GM23338 (cell line): ENCODE measurements around the gene NR4A2.

Experiments used
- CREB1 ChIP-seq: fragments of 250-450 bp; sonication (Bioruptor Pico); IDR thresholded peaks from 2 replicates; pipeline ENCODE4 v1.5.0; 2020; ENCODE audit warnings: low read depth, mild to moderate bottlenecking, moderate library complexity
- CTCF ChIP-seq, 2 experiments: fragments of 200-600 bp in 1 of 2; sonication (generic) in 1 of 2; conservative IDR thresholded peaks; 2 replicates each; pipeline versions ENCODE4 v1.5.1 to v1.6.1; 2016 to 2017; ENCODE audit warnings: antibody characterized with exemption in 2 of 2, low read depth in 2 of 2, mild to moderate bottlenecking in 2 of 2, moderate library complexity in 1 of 2
- ETS1 ChIP-seq: IDR thresholded peaks from 2 replicates; pipeline ENCODE4 v1.6.1; 2016; ENCODE audit warnings: antibody characterized with exemption
- EZH2 ChIP-seq: fragments of 200-600 bp; sonication (generic); IDR thresholded peaks from one replicate; pipeline ENCODE4 v1.8.0; 2017; ENCODE audit warnings: antibody characterized with exemption, mild to moderate bottlenecking, low read depth; ENCODE audit not compliant: unreplicated experiment
- EZH2phosphoT487 ChIP-seq: fragments of 200-600 bp; sonication (generic); IDR thresholded peaks from one replicate; pipeline ENCODE4 v1.8.1; 2018; ENCODE audit warnings: antibody characterized with exemption; ENCODE audit not compliant: unreplicated experiment
- JUNB ChIP-seq: IDR thresholded peaks from one replicate; pipeline ENCODE4 v1.6.1; 2016; ENCODE audit warnings: antibody characterized with exemption; ENCODE audit not compliant: unreplicated experiment
- POLR2AphosphoS5 ChIP-seq: IDR thresholded peaks from 2 replicates; pipeline ENCODE4 v1.6.1; 2016; ENCODE audit warnings: antibody characterized with exemption, low read depth
- STAT1 ChIP-seq: IDR thresholded peaks from one replicate; pipeline ENCODE4 v1.6.1; 2016; ENCODE audit warnings: antibody characterized with exemption; ENCODE audit not compliant: unreplicated experiment
- ZNF114 ChIP-seq: fragments of 250-450 bp; sonication (Bioruptor Pico); IDR thresholded peaks from 2 replicates; pipeline ENCODE4 v1.5.0; 2020; ENCODE audit warnings: mild to moderate bottlenecking, moderate library complexity
- TF ChIP-seq, protein P1 (sequence below): IDR thresholded peaks from one replicate; pipeline ENCODE4 v1.6.1; 2018; ENCODE audit warnings: antibody characterized with exemption; ENCODE audit not compliant: unreplicated experiment

DNA sequence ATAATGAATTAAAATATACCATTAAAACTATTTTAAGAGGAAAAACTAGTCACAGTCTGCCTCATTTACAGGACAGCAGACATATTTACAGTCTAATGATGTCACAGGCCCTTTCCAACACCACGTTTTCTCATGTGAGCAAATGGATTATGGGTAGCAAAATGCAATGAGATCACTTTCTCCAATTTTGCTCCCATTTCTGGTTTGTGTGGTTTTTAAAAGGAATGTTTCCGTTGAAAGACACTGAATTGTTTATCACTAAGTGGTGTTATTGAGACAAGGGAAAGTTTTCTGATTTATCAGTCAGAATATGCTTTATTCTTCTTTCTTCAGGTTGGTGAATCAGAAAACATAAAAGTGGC is 11.4 kb upstream of the NR4A2 start:
- TF ChIP-seq POLR2AphosphoS5 (no peak), CTCF (conservative IDR thresholded peaks at IDR 0.05; ENCODE audit: low read depth in 2 of 2) (no peak), STAT1 (no peak), EZH2phosphoT487 (no peak), CREB1 (CRISPR knock-in tag) (no peak), EZH2 (no peak), JUNB (no peak), ETS1 (no peak), ZNF114 (CRISPR knock-in tag) (no peak)
- TF ChIP-seq, protein P1, sequence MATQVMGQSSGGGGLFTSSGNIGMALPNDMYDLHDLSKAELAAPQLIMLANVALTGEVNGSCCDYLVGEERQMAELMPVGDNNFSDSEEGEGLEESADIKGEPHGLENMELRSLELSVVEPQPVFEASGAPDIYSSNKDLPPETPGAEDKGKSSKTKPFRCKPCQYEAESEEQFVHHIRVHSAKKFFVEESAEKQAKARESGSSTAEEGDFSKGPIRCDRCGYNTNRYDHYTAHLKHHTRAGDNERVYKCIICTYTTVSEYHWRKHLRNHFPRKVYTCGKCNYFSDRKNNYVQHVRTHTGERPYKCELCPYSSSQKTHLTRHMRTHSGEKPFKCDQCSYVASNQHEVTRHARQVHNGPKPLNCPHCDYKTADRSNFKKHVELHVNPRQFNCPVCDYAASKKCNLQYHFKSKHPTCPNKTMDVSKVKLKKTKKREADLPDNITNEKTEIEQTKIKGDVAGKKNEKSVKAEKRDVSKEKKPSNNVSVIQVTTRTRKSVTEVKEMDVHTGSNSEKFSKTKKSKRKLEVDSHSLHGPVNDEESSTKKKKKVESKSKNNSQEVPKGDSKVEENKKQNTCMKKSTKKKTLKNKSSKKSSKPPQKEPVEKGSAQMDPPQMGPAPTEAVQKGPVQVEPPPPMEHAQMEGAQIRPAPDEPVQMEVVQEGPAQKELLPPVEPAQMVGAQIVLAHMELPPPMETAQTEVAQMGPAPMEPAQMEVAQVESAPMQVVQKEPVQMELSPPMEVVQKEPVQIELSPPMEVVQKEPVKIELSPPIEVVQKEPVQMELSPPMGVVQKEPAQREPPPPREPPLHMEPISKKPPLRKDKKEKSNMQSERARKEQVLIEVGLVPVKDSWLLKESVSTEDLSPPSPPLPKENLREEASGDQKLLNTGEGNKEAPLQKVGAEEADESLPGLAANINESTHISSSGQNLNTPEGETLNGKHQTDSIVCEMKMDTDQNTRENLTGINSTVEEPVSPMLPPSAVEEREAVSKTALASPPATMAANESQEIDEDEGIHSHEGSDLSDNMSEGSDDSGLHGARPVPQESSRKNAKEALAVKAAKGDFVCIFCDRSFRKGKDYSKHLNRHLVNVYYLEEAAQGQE, result no peak
